Body of pancreas (tissue), 4 donors: ENCODE measurements around the gene LANCL2.

Experiments used
- POLR2A ChIP-seq, 3 donors: fragments of 450-650 bp; IDR thresholded peaks; one replicate each; pipeline ENCODE4 v1.6.1; 2016; ENCODE audit warnings: antibody characterized with exemption in 3 of 3, mild to moderate bottlenecking in 2 of 3
- TF ChIP-seq, protein P1 (sequence below), 7 experiments: fragments of 450-650 bp in 4 of 7; fragments of 200-600 bp in 3 of 7; sonication (generic) in 3 of 7; IDR thresholded peaks; one replicate each; pipeline ENCODE4 v1.5.1; 2016 to 2019; ENCODE audit warnings: antibody characterized with exemption in 7 of 7

DNA sequence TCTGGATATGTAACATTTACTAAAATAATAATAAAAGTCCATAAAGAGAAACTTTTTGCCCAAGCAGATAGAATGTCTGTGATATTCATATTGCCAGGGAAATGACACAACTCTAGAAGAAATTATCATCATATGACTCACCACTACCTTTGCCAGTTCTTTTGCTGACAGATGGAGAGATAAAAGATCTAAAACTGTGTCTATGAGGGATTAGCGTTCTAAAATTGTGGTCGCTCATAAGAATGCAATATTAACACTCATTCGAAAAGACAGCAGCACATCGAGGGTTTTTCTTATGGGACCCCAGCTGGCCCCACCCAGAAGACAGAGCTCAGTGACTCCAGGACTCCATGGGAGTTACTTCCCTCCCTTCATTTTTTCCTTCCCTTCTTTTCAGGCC is 16.6 kb upstream of the LANCL2 start:
- TF ChIP-seq, protein P1, sequence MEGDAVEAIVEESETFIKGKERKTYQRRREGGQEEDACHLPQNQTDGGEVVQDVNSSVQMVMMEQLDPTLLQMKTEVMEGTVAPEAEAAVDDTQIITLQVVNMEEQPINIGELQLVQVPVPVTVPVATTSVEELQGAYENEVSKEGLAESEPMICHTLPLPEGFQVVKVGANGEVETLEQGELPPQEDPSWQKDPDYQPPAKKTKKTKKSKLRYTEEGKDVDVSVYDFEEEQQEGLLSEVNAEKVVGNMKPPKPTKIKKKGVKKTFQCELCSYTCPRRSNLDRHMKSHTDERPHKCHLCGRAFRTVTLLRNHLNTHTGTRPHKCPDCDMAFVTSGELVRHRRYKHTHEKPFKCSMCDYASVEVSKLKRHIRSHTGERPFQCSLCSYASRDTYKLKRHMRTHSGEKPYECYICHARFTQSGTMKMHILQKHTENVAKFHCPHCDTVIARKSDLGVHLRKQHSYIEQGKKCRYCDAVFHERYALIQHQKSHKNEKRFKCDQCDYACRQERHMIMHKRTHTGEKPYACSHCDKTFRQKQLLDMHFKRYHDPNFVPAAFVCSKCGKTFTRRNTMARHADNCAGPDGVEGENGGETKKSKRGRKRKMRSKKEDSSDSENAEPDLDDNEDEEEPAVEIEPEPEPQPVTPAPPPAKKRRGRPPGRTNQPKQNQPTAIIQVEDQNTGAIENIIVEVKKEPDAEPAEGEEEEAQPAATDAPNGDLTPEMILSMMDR (IDR thresholded peaks at IDR 0.05) = no peak
- no peak for TF ChIP-seq POLR2A (IDR thresholded peaks at IDR 0.05)
